GM06990 (cell line): ENCODE data around the gene IGFALS.

Experiments used
- DNase-seq: peaks from one replicate; pipeline ENCODE4 v3.0.0-alpha.2; 2011; ENCODE audit not compliant: insufficient read length; ENCODE audit errors: extremely low read depth
- H3K27me3 ChIP-seq: replicated peaks from 2 replicates; pipeline ENCODE4 v1.6.0; 2011; ENCODE audit warnings: low read length; ENCODE audit not compliant: control insufficient read depth, insufficient read depth
- H3K36me3 ChIP-seq: 2 replicates; pipeline ENCODE4 v1.5.1; 2011; ENCODE audit warnings: low read length; ENCODE audit not compliant: control insufficient read depth, insufficient read depth
- H3K4me3 ChIP-seq: replicated peaks from 2 replicates; pipeline ENCODE4 v1.5.1; 2011; ENCODE audit warnings: low read depth, mild to moderate bottlenecking, control low read depth, low read length
- TF ChIP-seq, protein P1 (sequence below): IDR thresholded peaks from 2 replicates; pipeline ENCODE4 v1.5.1; 2011; ENCODE audit warnings: low read length, control low read depth, mild to moderate bottlenecking, inconsistent platforms; ENCODE audit not compliant: insufficient read depth, poor library complexity, severe bottlenecking

Gene IGFALS

DNA sequence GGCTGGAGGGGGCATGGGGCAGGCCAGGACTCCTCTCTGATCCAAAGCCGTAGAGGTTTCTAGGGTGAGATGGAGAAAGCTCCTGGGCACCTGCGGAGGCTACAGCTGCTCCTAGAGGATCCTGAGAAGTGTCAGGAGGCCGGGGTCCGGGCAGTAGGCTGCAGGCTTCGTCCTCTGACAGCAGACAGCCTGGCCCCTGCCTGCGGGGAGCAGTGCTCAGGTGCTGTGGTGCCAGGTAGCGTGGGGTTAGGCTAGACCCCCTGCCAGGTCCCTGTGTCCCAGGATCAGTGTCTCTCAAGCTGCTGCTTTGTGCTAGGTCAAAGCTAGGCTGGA lies 19.1 kb downstream of the IGFALS start:
- TF ChIP-seq, protein P1, sequence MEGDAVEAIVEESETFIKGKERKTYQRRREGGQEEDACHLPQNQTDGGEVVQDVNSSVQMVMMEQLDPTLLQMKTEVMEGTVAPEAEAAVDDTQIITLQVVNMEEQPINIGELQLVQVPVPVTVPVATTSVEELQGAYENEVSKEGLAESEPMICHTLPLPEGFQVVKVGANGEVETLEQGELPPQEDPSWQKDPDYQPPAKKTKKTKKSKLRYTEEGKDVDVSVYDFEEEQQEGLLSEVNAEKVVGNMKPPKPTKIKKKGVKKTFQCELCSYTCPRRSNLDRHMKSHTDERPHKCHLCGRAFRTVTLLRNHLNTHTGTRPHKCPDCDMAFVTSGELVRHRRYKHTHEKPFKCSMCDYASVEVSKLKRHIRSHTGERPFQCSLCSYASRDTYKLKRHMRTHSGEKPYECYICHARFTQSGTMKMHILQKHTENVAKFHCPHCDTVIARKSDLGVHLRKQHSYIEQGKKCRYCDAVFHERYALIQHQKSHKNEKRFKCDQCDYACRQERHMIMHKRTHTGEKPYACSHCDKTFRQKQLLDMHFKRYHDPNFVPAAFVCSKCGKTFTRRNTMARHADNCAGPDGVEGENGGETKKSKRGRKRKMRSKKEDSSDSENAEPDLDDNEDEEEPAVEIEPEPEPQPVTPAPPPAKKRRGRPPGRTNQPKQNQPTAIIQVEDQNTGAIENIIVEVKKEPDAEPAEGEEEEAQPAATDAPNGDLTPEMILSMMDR: no peak
- peak; percentile 9 for DNase-seq
- Histone ChIP-seq H3K27me3 (no peaks in the 10 kb centered on the region), H3K36me3 (peaks cover 17% of the 10 kb centered on the region), H3K4me3 (peak overlapping the region; percentile 84)

DNA sequence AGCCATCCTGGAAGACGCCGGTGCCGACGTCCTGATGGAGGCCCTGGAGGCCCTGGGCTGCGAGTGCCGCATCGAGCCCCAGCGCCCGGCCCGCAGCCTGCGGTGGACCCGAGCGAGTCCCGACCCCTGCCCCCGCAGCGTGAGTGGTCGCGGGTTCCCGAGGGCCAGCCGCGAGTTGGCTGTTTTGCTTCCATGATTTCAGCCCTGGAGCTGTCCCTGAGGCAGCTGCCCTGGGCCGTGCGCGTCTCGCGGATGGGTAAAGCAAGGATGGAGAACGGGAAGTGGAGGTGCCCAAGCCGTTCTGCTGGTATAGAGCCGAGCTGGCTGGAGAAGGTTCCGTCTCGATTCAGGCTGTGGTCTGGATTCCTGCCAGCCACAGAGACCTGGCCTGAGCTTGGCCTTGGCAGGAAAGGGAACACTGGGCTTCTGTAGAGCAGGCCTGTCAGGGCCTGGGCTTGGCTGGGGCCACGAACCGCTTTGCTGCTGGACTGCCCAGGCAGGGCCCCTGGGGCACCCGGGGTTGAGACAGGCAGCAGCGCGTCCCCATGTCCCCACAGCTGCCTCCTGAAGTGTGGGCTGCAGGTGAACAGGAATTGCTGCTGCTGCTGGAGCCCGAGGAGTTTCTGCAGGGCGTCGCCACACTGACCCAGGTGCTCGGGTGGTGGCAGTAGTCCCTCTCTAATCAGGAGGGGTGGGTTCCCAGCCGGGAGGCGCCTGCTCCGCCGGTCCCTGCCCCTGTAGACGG lies 19.6 kb downstream of the IGFALS start:
- H3K27me3 ChIP-seq: no peaks in the 10 kb centered on the region
- DNase-seq: no peak
- peaks cover 22% of the 10 kb centered on the region for H3K36me3 ChIP-seq
- peak overlapping the region; percentile 84 for H3K4me3 ChIP-seq
- TF ChIP-seq, protein P1: no peak

DNA sequence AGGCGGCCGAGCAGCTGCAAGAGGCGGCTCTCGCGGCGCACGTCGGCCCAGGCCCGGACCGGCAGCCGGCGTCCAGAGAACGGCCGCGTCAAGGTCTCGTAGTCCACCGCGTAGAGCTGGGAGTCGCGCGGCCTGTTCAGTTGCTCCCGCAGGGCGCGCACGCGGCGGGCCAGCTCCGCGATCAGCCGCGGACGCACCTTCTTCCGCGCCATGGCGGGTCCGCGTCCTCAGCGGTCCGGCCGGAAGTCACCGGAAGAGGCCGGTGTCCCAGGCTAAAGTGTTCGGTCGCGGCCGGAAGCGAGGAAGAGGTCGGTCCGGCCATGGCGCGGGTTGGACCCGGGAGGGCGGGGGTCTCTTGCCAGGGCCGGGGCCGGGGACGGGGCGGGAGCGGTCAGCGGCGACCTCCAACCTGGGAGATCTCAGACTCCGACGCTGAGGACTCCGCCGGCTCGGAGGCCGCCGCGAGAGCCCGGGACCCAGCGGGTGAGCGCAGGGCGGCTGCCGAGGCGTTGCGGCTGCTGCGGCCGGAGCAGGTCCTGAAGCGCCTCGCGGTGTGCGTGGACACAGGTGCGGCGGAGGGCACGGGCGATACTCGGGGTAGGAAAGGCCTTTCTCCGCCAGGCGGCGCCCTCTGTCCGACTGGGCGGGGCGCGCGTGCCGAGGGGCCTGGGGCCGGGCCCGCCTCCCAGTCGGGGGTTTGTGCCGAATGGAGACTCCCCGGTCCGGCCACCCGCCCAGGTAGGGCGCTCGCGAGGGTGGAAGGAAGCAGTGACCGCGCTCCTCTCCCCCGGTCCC lies 20.4 kb downstream of the IGFALS start, which contains the start of gene MRPS34:
TSS of gene MRPS34 (minus strand) at position 227 of the 795 bp plus-strand sequence. CDS start at position 212, 15 bp downstream.
- TF ChIP-seq, protein P1: peak; percentile 60
- H3K4me3 ChIP-seq: peak within 1 kb of the TSS; percentile 84
- peak; percentile 88 for DNase-seq

DNA sequence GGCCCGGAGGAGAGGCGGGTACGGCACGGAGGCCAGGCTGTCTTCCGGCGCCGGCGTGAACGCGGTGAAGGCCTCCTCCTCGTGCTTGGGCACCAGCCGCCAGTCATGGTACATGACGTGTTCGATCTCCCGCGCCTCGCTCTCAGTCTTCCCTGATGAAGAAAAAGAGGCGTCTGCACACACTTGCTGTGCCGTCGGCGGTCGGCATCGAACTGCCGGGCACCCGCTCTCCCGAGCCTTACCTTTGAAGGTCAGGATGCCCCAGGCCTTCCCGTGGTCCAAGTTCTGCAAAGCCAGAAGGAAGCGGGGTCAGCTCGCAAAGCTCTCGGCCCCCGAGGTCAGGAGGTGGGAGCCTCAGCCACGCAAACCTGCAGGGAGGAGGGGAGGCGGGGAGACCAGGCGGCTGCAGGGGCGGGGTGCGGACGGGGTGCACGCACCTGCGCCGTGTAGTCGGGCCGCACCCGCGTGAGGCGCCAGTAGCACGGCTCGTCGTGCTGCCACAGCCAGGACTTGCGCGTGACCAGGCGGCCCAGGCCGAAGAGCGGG lies 21.1 kb downstream of the IGFALS start, which contains the start of gene EME2:
TSS of gene EME2 (plus strand) at position 449 of the 546 bp plus-strand sequence. CDS start 418 bp downstream, outside the sequence.
- H3K4me3 ChIP-seq: peak within 1 kb of the TSS; percentile 84
- DNase-seq: peak; percentile 55
- no peaks in the 10 kb centered on the region for H3K27me3 ChIP-seq
- TF ChIP-seq, protein P1: no peak
- peaks cover 28% of the 10 kb centered on the region for H3K36me3 ChIP-seq

More for the DNA sequence above, 20.4 kb downstream of the IGFALS start, which contains the start of gene MRPS34:
- H3K36me3 ChIP-seq: peaks cover 26% of the 10 kb centered on the region
- no peaks in the 10 kb centered on the region for H3K27me3 ChIP-seq

DNA sequence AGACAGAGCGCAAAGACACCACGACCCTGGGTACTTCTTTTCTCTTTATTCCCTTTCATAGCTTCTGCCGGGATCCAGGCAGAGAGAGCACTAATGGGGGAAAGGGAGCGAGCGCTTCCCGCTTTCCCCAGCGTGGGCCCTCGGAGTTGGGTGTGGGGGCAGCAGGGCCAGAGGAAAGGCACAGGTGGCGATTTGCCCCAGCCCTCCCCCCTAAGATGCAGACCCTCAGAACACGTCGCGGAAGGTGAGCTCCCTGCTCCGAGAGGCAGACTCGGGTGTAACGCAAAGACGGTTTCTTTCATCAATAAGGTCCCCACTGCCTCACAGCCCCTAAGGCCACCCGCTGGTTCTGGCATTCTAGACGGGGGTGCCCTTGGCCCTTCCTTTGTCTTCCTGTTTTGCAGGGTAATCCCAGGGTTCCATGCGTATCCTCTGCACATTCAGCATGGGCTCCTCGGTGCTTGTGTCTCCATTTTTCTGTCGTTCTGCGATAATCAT lies 21.6 kb downstream of the IGFALS start:
- Histone ChIP-seq H3K27me3 (no peaks in the 10 kb centered on the region), H3K36me3 (peaks cover 33% of the 10 kb centered on the region), H3K4me3 (peak overlapping the region; percentile 84)
- no peak for DNase-seq
- TF ChIP-seq, protein P1: no peak
